Astrocyte (in vitro differentiated cells and primary cell): ENCODE data around the gene PKD1L1. TPM values are rescaled to one million over a fixed set of nuclear protein-coding genes. Genes with fewer than 3 reads are reported as not detected.

Source experiments
- DNase-seq: peaks from one replicate; pipeline ENCODE4 v3.0.0-alpha.2; 2010; ENCODE audit warnings: low read depth
- FAIRE-seq: peaks from 2 replicates; lab custom pipeline; 2011; peaks lifted over from hg19 to GRCh38; lab: Jason Lieb, UNC
- H2AFZ ChIP-seq: 2 replicates; pipeline ENCODE4 v1.6.0; 2012; ENCODE audit warnings: low read depth, low read length, inconsistent platforms
- H3K27ac ChIP-seq: 2 replicates; pipeline ENCODE4 v1.5.1; 2011; ENCODE audit warnings: low read depth, low read length, inconsistent platforms
- H3K27me3 ChIP-seq: 2 replicates; pipeline ENCODE4 v1.6.0; 2011; ENCODE audit warnings: low read length, inconsistent platforms; ENCODE audit not compliant: insufficient read depth
- H3K36me3 ChIP-seq: 2 replicates; pipeline ENCODE4 v1.5.1; 2011; ENCODE audit warnings: low read length, inconsistent platforms; ENCODE audit not compliant: insufficient read depth
- H3K4me1 ChIP-seq: 2 replicates; pipeline ENCODE4 v1.5.1; 2011; ENCODE audit warnings: low read length, inconsistent platforms; ENCODE audit not compliant: insufficient read depth
- H3K4me2 ChIP-seq: 2 replicates; pipeline ENCODE4 v1.6.0; 2012; ENCODE audit warnings: low read length, inconsistent platforms
- H3K4me3 ChIP-seq: 2 replicates; pipeline ENCODE4 v1.5.1; 2011; ENCODE audit warnings: low read depth, mild to moderate bottlenecking, low read length, inconsistent platforms; ENCODE audit not compliant: insufficient read depth
- H3K79me2 ChIP-seq: 2 replicates; pipeline ENCODE4 v1.6.0; 2012; ENCODE audit warnings: mild to moderate bottlenecking, low read length, inconsistent platforms; ENCODE audit not compliant: insufficient read depth
- H3K9ac ChIP-seq: 2 replicates; pipeline ENCODE4 v1.6.0; 2012; ENCODE audit warnings: mild to moderate bottlenecking, low read length, inconsistent platforms
- H3K9me3 ChIP-seq: 2 replicates; pipeline ENCODE4 v1.5.1; 2012; ENCODE audit warnings: low read depth, mild to moderate bottlenecking, low read length, inconsistent platforms; ENCODE audit not compliant: insufficient read depth
- H4K20me1 ChIP-seq: 2 replicates; pipeline ENCODE4 v1.6.0; 2012; ENCODE audit warnings: low read length, inconsistent platforms; ENCODE audit not compliant: insufficient read depth
- H3K27ac Mint-ChIP-seq: one replicate; pipeline ENCODE4 v1.8.0; 2021; ENCODE audit warnings: mild to moderate bottlenecking, mixed read lengths; ENCODE audit not compliant: unreplicated experiment
- H3K27me3 Mint-ChIP-seq: one replicate; pipeline ENCODE4 v1.8.0; 2021; ENCODE audit warnings: low read depth, mixed read lengths; ENCODE audit not compliant: unreplicated experiment
- H3K36me3 Mint-ChIP-seq: one replicate; pipeline ENCODE4 v1.8.0; 2021; ENCODE audit warnings: low read depth, mixed read lengths; ENCODE audit not compliant: unreplicated experiment
- H3K4me1 Mint-ChIP-seq: one replicate; pipeline ENCODE4 v1.8.0; 2021; ENCODE audit warnings: low read depth, mixed read lengths; ENCODE audit not compliant: unreplicated experiment
- H3K4me3 Mint-ChIP-seq: one replicate; pipeline ENCODE4 v1.8.0; 2021; ENCODE audit warnings: mild to moderate bottlenecking, moderate library complexity, mixed read lengths; ENCODE audit not compliant: unreplicated experiment
- H3K9me3 Mint-ChIP-seq: one replicate; pipeline ENCODE4 v1.8.0; 2021; ENCODE audit warnings: mild to moderate bottlenecking, mixed read lengths; ENCODE audit not compliant: unreplicated experiment
- EZH2 ChIP-seq: IDR thresholded peaks from 2 replicates; pipeline ENCODE4 v1.6.1; 2012; ENCODE audit warnings: mild to moderate bottlenecking, low read length, inconsistent platforms; ENCODE audit not compliant: insufficient read depth
- total RNA-seq: library from RNA; stranded (reverse); gene quantifications from 2 replicates; pipeline ENCODE4 v1.2.1, GENCODE V29; 2021
- TF ChIP-seq, protein P1 (sequence below): IDR thresholded peaks from 2 replicates; pipeline ENCODE4 v1.5.1; 2011; ENCODE audit warnings: low read depth, mild to moderate bottlenecking, inconsistent platforms, low read length, moderate library complexity; ENCODE audit not compliant: insufficient read depth

PKD1L1 gene
- total RNA-seq, 1 donor from 2014 or later, result 0.39 TPM

DNA sequence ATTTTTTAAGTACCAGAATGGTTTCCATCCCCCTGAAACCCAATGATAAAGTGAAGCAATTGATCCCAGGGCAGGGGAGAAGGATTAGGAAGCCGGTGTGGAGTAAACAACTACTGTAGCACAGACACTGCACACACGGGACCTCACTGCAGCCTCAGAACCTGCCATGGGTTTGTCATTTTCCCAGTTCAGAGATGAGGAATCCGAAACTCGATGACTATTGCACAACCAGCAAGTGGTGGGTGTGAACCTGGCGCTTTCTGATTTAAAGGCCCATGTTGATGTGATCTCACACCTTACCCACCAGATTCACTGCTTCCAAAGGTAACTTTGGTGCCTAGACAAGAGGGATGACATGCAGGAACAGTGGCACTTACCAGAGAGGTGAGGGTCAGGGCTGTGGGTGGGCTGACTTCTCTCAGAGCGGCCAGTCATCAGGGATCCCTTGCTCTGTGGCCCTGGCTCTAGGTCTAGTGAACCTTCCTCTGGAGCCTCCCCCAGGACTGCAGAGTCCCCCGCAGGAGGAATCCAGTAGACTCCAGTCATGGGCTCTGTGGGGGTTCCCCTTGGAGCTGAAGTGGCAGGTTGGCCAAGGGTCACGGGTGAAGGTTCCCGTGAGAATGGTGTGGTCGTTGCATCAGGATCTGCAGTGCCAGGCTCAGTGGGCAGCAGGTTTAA is 62.8 kb downstream of the PKD1L1 start:
- H4K20me1 ChIP-seq, result no peaks in the 10 kb centered on the region
- H3K4me3 ChIP-seq, result no peak overlapping the region
- no peaks in the 10 kb centered on the region for H3K79me2 ChIP-seq
- no peaks in the 10 kb centered on the region for H3K9me3 ChIP-seq
- H3K4me2 ChIP-seq, result no peak overlapping the region
- H3K4me1 Mint-ChIP-seq, result no peaks in the 10 kb centered on the region
- H3K4me1 ChIP-seq, result no peaks in the 10 kb centered on the region
- H3K27me3 Mint-ChIP-seq, result peaks cover 18% of the 10 kb centered on the region
- peaks cover 7% of the 10 kb centered on the region for H3K27me3 ChIP-seq
- DNase-seq (no peak), FAIRE-seq (no peak)
- no peak overlapping the region for H2AFZ ChIP-seq
- H3K27ac Mint-ChIP-seq, result no peak overlapping the region
- H3K9ac ChIP-seq, result no peak overlapping the region
- H3K36me3 Mint-ChIP-seq, result peaks cover 2% of the 10 kb centered on the region
- TF ChIP-seq, protein P1, sequence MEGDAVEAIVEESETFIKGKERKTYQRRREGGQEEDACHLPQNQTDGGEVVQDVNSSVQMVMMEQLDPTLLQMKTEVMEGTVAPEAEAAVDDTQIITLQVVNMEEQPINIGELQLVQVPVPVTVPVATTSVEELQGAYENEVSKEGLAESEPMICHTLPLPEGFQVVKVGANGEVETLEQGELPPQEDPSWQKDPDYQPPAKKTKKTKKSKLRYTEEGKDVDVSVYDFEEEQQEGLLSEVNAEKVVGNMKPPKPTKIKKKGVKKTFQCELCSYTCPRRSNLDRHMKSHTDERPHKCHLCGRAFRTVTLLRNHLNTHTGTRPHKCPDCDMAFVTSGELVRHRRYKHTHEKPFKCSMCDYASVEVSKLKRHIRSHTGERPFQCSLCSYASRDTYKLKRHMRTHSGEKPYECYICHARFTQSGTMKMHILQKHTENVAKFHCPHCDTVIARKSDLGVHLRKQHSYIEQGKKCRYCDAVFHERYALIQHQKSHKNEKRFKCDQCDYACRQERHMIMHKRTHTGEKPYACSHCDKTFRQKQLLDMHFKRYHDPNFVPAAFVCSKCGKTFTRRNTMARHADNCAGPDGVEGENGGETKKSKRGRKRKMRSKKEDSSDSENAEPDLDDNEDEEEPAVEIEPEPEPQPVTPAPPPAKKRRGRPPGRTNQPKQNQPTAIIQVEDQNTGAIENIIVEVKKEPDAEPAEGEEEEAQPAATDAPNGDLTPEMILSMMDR, result no peak
- TF ChIP-seq EZH2, result no peak
- H3K36me3 ChIP-seq, result no peaks in the 10 kb centered on the region
- no peak overlapping the region for H3K27ac ChIP-seq
- no peak overlapping the region for H3K4me3 Mint-ChIP-seq
- H3K9me3 Mint-ChIP-seq, result no peaks in the 10 kb centered on the region

DNA sequence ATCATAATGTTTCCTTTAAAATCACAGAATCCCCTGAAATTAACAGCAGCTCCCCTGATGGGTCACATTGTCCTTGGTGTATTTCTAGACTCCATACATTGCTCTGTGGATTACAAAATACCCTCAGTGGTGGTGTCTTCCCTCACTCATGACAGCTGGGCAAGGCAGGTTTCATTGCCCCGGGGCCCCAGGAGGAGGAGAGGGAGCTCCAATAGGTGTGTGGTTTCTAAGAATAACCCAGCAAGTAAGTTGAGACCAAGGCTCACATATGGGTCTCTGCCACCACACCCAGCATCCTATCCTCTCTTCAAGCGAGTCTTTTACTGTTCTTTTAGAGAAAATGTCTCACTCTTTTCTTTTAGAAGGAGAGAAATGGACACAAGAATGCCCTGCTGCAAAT is 63.6 kb downstream of the PKD1L1 start:
- Histone ChIP-seq H3K27me3 (peaks cover 7% of the 10 kb centered on the region), H3K9me3 (no peaks in the 10 kb centered on the region), H3K9ac (no peak overlapping the region), H3K4me2 (no peak overlapping the region), H3K79me2 (no peaks in the 10 kb centered on the region), H4K20me1 (no peaks in the 10 kb centered on the region), H3K4me3 (no peak overlapping the region), H3K27ac (no peak overlapping the region), H3K4me1 (no peaks in the 10 kb centered on the region), H2AFZ (no peak overlapping the region), H3K36me3 (no peaks in the 10 kb centered on the region)
- DNase-seq, result no peak
- H3K9me3 Mint-ChIP-seq, result no peaks in the 10 kb centered on the region
- H3K27ac Mint-ChIP-seq, result no peak overlapping the region
- H3K36me3 Mint-ChIP-seq, result peaks cover 2% of the 10 kb centered on the region
- no peaks in the 10 kb centered on the region for H3K4me1 Mint-ChIP-seq
- H3K4me3 Mint-ChIP-seq, result no peak overlapping the region
- no peak for FAIRE-seq
- TF ChIP-seq, protein P1, result no peak
- TF ChIP-seq EZH2, result no peak
- H3K27me3 Mint-ChIP-seq, result peaks cover 14% of the 10 kb centered on the region

DNA sequence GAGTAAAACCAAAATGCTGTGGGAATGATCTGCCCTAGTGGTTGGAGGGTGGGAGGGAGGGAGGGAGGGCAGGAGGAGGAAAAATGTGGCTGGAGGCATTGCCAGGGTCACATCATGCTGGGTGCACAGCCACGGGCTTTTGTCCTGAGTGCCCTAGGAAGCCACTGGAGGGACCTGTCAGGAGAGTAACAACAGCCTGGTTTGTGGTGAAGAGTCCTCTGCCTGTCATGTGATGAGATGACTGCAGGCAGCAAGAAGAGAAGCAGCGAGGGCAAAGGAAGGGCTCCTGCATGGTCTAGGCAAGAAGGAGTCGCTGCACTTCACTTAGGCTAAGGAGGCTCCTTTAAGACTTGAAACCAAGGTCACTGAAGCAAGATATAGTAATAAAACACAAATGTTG is 65.6 kb downstream of the PKD1L1 start:
- no peaks in the 10 kb centered on the region for H3K36me3 ChIP-seq
- Mint-ChIP-seq H3K27ac (no peak overlapping the region), H3K36me3 (peaks cover 6% of the 10 kb centered on the region), H3K4me3 (no peak overlapping the region), H3K9me3 (no peaks in the 10 kb centered on the region), H3K4me1 (no peaks in the 10 kb centered on the region), H3K27me3 (peaks cover 14% of the 10 kb centered on the region)
- no peak overlapping the region for H2AFZ ChIP-seq
- no peak overlapping the region for H3K4me3 ChIP-seq
- no peaks in the 10 kb centered on the region for H3K4me1 ChIP-seq
- no peaks in the 10 kb centered on the region for H3K9me3 ChIP-seq
- H4K20me1 ChIP-seq, result no peaks in the 10 kb centered on the region
- H3K27me3 ChIP-seq, result peaks cover 7% of the 10 kb centered on the region
- no peaks in the 10 kb centered on the region for H3K79me2 ChIP-seq
- H3K4me2 ChIP-seq, result no peak overlapping the region
- FAIRE-seq (no peak), DNase-seq (no peak)
- no peak overlapping the region for H3K9ac ChIP-seq
- no peak overlapping the region for H3K27ac ChIP-seq
- no peak for TF ChIP-seq EZH2
- TF ChIP-seq, protein P1, result no peak
